NOMO-1 treated with dmso at 0.1 percent for 144 hours (cell line): ENCODE data around the gene MFSD6.
A peak's percentile ranks its signal among the peaks of the same experiment; 100 is the strongest.
"Not testable (repeated sequence)": the region's sequence is repeated elsewhere in the genome, so short reads cannot be mapped to it uniquely, and the experiment has no call there.

ENCODE experiments used
- DNase-seq: peaks from one replicate; lab custom pipeline; 2025; ENCODE audit not compliant: unreplicated experiment; lab: John Stamatoyannopoulos, UW

Gene MFSD6

GRCh38 chr2:190494600-190495227 lies 86.6 kb downstream of the MFSD6 start:
- not testable (repeated sequence) for DNase-seq

DNA sequence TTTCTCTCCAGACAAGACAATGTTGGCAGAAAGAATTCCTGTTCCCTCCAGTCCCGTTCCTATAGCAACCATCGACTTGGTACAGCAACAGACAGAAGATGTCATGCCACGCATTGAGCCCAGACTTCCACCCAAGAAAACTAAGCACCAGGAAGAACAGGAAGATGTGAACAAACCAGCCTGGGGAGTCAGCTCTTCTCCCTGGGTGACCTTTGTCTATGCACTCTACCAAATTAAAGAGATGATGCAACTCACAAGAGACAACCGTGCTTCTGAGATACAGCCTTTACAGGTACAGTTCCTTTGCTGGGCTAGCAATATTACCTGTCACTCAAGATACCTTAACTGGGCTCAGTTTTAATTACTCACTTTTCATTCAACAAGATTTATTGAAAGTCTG lies 89.3 kb downstream of the MFSD6 start:
- no peak for DNase-seq

DNA sequence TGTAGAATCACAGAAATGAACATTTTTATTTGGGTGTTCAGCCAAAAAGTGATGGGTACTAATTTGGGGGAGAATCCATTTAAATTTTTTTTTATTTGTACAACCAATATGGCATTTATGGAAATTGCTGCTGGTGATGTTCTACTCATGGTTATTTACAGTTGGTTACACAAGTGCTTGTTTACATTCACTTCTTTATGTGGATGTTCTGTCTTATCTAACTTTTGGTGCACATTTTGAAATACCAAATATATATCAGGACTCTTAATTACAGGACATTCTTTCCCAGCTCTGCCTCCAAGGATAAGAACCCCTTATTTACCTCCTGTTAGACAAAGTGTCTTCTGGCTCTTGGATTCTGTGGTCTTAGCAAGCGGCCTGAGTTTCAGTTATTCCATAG lies 91.1 kb downstream of the MFSD6 start:
- no peak for DNase-seq

DNA sequence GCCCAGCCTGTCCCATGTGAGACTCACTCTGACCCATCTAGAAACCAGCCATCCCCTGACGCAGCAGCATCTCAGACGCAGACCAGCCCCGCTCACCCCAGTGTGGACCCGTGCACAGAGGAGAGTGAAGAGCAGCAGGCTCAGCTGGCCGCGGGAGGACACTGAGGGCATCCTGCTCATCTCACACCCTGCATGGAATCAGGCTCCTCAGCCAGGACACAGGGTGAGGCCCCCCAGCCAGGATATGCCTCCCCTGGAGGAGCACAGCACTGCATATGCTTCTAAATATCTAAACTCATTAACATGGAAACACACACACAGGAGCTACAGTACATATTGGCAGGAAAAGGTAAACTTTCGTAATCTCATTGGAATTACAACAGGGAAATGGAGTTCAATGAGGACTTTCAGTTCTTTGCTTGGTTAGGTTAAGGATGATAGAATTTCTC lies 91.9 kb downstream of the MFSD6 start:
- DNase-seq = no peak

GRCh38 chr2:190501231-190501630 lies 93.1 kb downstream of the MFSD6 start:
- DNase-seq = no peak

GRCh38 chr2:190501702-190502407 lies 93.7 kb downstream of the MFSD6 start:
- DNase-seq = no peak

GRCh38 chr2:190503088-190503487 lies 94.9 kb downstream of the MFSD6 start:
- no peak for DNase-seq

DNA sequence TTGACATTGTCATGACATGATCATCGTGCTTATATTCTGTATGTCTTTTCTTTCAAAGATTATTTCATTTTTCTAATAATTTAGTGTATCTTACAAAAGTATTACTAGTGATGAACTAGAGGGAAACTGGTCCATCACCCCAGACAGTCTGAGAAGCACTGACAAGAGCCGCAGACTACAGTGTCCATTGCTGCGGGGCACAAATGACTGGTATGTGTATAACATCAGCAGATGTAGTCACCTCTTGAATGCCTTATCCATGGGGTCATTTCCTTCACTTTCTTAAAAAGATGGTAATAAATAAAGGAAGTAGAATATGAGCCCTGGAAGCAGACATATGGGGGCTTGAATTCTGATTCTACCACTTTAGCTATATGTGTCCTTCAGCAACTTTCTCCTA lies 96.8 kb downstream of the MFSD6 start:
- no peak for DNase-seq

DNA sequence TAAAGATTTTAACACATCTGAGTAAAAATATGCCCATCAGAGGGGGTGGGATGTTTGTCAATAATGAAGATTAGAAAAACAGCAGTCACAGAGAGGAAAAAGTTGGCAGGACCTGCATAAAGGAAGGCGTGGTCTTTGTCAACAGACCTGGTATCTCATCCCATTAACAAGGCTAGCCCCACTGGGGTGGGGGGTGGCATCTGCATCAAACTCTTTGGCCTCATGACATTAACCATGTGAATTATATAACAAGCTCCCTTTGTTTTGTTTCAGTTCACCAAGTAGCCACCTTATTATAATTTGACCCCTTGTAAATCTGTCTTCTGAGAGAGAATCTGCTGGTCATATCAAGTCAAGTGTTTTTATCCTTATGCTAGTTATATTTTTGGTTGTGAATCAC lies 97.5 kb downstream of the MFSD6 start:
- DNase-seq = no peak

DNA sequence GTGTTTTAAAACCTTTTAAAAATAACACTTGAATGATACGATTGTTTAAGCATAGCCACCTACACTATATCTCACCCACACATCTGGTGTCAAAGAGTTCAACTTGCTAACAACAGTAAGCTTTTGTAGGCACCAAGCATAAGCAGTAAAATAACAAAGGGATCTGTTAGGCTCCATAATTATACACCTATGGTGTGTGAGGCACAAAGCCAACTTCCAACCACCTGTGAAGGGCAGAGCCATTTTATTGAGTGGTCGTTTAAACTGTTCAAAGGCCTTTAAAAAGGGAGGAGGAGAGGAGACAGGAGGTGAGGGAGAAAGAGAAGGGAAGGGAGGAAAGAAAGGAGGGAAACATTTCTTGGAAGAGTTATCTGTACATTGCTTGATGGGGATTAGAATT lies 98.5 kb downstream of the MFSD6 start:
- DNase-seq = no peak

- no peak for DNase-seq
Observed at GRCh38 chr2:190507135-190507534, 99.0 kb downstream of the MFSD6 start.

DNA sequence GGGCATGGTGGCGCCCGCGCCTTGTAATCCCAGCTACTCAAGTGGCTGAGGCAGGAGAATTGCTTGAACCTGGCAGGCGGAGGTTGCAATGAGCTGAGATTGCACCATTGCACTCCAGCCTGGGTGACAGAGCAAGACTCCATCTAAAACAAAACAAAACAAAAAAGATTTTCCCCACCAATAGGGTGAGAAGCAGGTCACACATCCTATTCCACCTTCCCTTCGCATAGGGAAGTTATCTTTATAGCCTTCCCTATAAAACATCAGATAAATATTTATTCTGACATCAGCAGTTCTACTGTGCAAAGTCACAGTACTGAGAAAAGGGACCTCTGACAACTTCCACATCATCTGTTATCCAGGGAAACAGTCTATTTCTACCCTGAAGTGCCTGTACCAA lies 101.7 kb downstream of the MFSD6 start:
- not testable (repeated sequence) for DNase-seq

DNA sequence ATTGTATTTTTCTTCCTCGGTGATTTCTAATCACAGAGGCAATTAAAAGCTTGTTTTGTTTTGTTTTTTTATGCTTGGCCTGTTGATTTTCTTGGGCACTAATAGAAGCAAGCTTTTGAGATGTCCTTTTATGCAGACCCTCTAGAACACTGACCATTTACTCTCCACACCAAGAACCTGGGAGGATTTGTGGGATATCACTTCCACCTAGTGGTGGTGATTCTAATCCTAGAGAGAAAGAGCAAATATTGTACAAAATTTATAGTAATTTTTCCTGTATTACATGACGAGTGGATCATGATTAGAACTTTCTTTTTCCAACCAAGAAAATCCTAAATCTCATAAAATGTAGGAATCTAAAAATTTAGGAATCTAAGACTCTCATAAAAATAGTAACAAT lies 102.9 kb downstream of the MFSD6 start:
- DNase-seq = no peak

DNA sequence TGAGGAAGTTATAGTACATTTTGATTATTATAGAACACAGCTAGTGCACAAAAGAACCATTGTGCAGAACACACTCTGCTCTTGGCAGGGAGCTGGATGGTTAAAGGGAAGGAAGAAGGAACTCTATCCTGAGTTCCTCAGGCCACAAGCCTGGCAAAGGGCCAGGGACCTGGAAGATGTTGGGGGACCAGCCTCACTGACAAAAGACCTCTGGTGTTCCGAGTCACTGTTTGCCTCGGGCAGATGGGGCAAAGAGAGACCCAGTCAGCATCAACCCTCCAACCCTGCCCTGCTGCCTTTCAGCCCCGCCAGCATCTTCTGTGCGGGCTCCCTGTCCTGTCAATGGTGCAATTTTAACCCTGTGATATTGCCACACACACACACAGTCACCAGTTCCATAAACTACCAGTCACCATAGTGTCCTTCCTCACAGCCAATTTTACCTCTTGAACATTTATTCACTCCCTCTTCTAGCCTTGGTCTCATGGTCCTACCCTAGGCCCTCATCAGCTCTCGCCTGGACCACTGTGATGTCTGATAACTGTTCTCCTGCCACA lies 104.5 kb downstream of the MFSD6 start:
- no peak for DNase-seq

DNA sequence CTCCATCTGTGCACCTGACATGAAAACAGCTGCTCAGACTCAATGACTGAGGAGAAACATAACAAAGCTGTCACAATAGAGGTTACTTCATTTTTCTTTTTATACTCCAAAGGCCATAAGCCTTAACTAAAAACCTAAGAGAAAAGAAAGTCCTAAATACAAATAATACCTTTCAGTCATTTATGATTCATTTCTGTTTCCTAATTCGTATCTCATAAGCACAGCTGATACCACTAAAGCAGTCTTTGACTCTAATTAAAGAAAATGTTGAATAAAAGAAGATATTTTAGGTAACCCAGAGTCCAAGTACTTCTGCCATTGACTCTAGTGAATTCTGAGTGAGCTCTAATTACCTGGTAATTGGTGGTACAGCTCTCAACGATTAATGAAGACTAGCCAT lies 105.7 kb downstream of the MFSD6 start:
- DNase-seq = no peak

DNA sequence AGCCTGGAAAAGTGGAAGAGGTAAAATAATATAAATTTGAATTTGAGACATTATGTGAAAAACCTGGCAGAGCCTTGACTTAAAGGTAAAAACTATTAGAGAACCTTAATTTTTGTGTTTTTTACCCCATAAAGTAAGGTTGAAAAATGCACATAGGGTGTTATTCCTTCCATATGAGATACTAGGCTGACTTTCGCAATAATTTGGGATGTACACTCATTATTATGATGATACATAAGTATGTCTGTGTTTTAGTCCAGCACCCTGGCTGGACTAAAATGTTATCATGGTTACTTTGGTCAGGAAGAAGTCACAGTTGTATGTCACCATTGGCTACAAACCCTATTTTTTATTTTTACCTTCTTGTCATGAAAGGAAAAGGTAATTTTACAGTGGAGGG lies 106.5 kb downstream of the MFSD6 start:
- DNase-seq = no peak

GRCh38 chr2:190515687-190516086 lies 107.5 kb downstream of the MFSD6 start:
- DNase-seq = no peak

GRCh38 chr2:190517468-190517867 lies 109.3 kb downstream of the MFSD6 start:
- DNase-seq = no peak

GRCh38 chr2:190519975-190520767 lies 112.0 kb downstream of the MFSD6 start:
- DNase-seq = no peak

GRCh38 chr2:190524928-190525327 lies 116.8 kb downstream of the MFSD6 start:
- no peak for DNase-seq

- DNase-seq = peak; percentile 18
Observed at GRCh38 chr2:190526105-190526750, 118.1 kb downstream of the MFSD6 start.
